Gastroesophageal sphincter (tissue), 3 donors: ENCODE measurements around the gene KRTAP5-3.

Experiments
- CTCF ChIP-seq, 4 experiments: fragments of 200-600 bp in 2 of 4; fragments of 450-650 bp in 2 of 4; sonication (generic) in 1 of 4; IDR thresholded peaks; one replicate each; pipeline ENCODE4 v1.5.1; 2017 to 2019; ENCODE audit warnings: antibody characterized with exemption in 4 of 4, mild to moderate bottlenecking in 2 of 4, moderate library complexity in 2 of 4
- EP300 ChIP-seq: sonication (generic); formaldehyde crosslinking; IDR thresholded peaks from one replicate; pipeline ENCODE4 v1.6.1; 2017; ENCODE audit warnings: antibody characterized with exemption, mild to moderate bottlenecking
- POLR2A ChIP-seq, 2 donors: fragments of 450-650 bp; IDR thresholded peaks; one replicate each; pipeline ENCODE4 v1.6.1; 2017; ENCODE audit warnings: antibody characterized with exemption in 2 of 2, mild to moderate bottlenecking in 2 of 2, moderate library complexity in 1 of 2

GRCh38 chr11:1637628-1638027 is 29.4 kb upstream of the KRTAP5-3 start:
- TF ChIP-seq CTCF (IDR thresholded peaks at IDR 0.05) = no peak
- TF ChIP-seq POLR2A (IDR thresholded peaks at IDR 0.05) = no peak
- TF ChIP-seq EP300 = no peak
